Endothelial cell of umbilical vein (primary cell): ENCODE data around the gene ATP8A2. TPM values are rescaled to one million over a fixed set of nuclear protein-coding genes. Genes with fewer than 3 reads are reported as not detected.

Experiments used
- BruUV-seq: library from RNA; stranded (reverse); fragments of 400-500 nt; replicated peaks from 2 replicates; lab custom pipeline; 2021; lab: Mats Ljungman, UMichigan
- CTCF ChIA-PET: fragments of 300-600, 350-600 bp; sonication (Branson Sonifier 250); formaldehyde crosslinking; loops from one replicate; lab custom pipeline; 2021; ENCODE audit warnings: antibody characterized with exemption, inconsistent platforms; lab: Charles Lee
- POLR2A ChIA-PET: fragments of 300-600, 350-600 bp; sonication (Branson Sonifier 250); formaldehyde crosslinking; loops from one replicate; lab custom pipeline; 2021; ENCODE audit warnings: antibody characterized with exemption, inconsistent platforms; lab: Charles Lee
- DNase-seq: peaks from one replicate; pipeline ENCODE4 v3.0.0-alpha.2; 2011; ENCODE audit warnings: low read depth, low spot score
- FAIRE-seq: peaks from 2 replicates; lab custom pipeline; 2011; peaks lifted over from hg19 to GRCh38; lab: Jason Lieb, UNC
- H2AFZ ChIP-seq: 2 replicates; pipeline ENCODE4 v1.6.0; 2012; ENCODE audit warnings: low read depth, low read length, control low read depth, inconsistent platforms
- H3K27ac ChIP-seq: 2 replicates; pipeline ENCODE4 v1.5.1; 2011; ENCODE audit warnings: low read depth, mild to moderate bottlenecking, control low read depth, low read length, moderate library complexity; ENCODE audit not compliant: insufficient read depth
- H3K27me3 ChIP-seq, 2 experiments: 2 replicates each; pipeline versions ENCODE4 v1.6.0 to v1.6.1; 2011; ENCODE audit warnings: low read length in 2 of 2, mixed read lengths in 1 of 2; ENCODE audit not compliant: control insufficient read depth in 2 of 2, insufficient read depth in 2 of 2
- H3K36me3 ChIP-seq, 2 experiments: 2 replicates in 1 of 2; 3 replicates in 1 of 2; pipeline ENCODE4 v1.5.1; 2011; ENCODE audit warnings: low read length in 2 of 2, mild to moderate bottlenecking in 1 of 2, moderate library complexity in 1 of 2; ENCODE audit not compliant: control insufficient read depth in 2 of 2, insufficient read depth in 2 of 2; ENCODE audit errors: extremely low read depth in 1 of 2
- H3K4me1 ChIP-seq: 3 replicates; pipeline ENCODE4 v1.5.1; 2011; ENCODE audit warnings: mild to moderate bottlenecking, low read length; ENCODE audit not compliant: control insufficient read depth, insufficient read depth; ENCODE audit errors: extremely low read depth
- H3K4me2 ChIP-seq: 2 replicates; pipeline ENCODE4 v1.6.1; 2011; ENCODE audit warnings: low read length, control low read depth, mixed read lengths; ENCODE audit not compliant: insufficient read depth
- H3K4me3 ChIP-seq, 3 experiments: fragments of 200-600 bp in 1 of 3; sonication (generic), shearing (Covaris generic) in 1 of 3; replicated peaks in 1 of 3; 2 replicates each; pipeline ENCODE4 v1.5.1; 2011 to 2016; ENCODE audit warnings: control low read depth in 3 of 3, low read length in 3 of 3, mild to moderate bottlenecking in 2 of 3, inconsistent platforms in 1 of 3, low read depth in 1 of 3, moderate library complexity in 1 of 3; ENCODE audit not compliant: insufficient read depth in 1 of 3
- H3K79me2 ChIP-seq: 2 replicates; pipeline ENCODE4 v1.6.0; 2012; ENCODE audit warnings: low read length, inconsistent platforms; ENCODE audit not compliant: control insufficient read depth, insufficient read depth
- H3K9ac ChIP-seq: replicated peaks from 2 replicates; pipeline ENCODE3; 2011; ENCODE audit warnings: low read length, control low read depth; ENCODE audit not compliant: insufficient read depth; ENCODE audit errors: extremely low read depth
- H3K9me1 ChIP-seq: replicated peaks from 3 replicates; pipeline ENCODE4 v1.6.0; 2011; ENCODE audit warnings: mild to moderate bottlenecking, low read length; ENCODE audit not compliant: control insufficient read depth, insufficient read depth; ENCODE audit errors: extremely low read depth
- H3K9me3 ChIP-seq: replicated peaks from 2 replicates; pipeline ENCODE4 v1.5.1; 2012; ENCODE audit warnings: low read length, inconsistent platforms; ENCODE audit not compliant: control insufficient read depth, insufficient read depth
- H4K20me1 ChIP-seq: replicated peaks from 2 replicates; pipeline ENCODE3; 2011; ENCODE audit warnings: mild to moderate bottlenecking, low read length; ENCODE audit not compliant: control insufficient read depth, insufficient read depth; ENCODE audit errors: extremely low read depth
- EZH2 ChIP-seq: IDR thresholded peaks from 2 replicates; pipeline ENCODE4 v1.6.1; 2012; ENCODE audit warnings: borderline replicate concordance, low read depth, mild to moderate bottlenecking, moderate library complexity, low read length, inconsistent platforms; ENCODE audit not compliant: severe bottlenecking
- FOS ChIP-seq: IDR thresholded peaks from 2 replicates; pipeline ENCODE4 v1.6.1; 2011; ENCODE audit warnings: mild to moderate bottlenecking, low read length, moderate library complexity, borderline replicate concordance; ENCODE audit not compliant: insufficient read depth
- GATA2 ChIP-seq: IDR thresholded peaks from 2 replicates; pipeline ENCODE4 v1.7.0; 2011; ENCODE audit warnings: low read depth, mild to moderate bottlenecking, moderate library complexity, mixed read lengths, low read length; ENCODE audit not compliant: insufficient read length, insufficient read depth
- JUN ChIP-seq: IDR thresholded peaks from 2 replicates; pipeline ENCODE4 v1.6.1; 2011; ENCODE audit warnings: borderline replicate concordance, low read depth; ENCODE audit not compliant: insufficient read length, insufficient read depth
- MYC ChIP-seq: IDR thresholded peaks from one replicate; pipeline ENCODE4 v1.6.1; 2011; ENCODE audit warnings: mild to moderate bottlenecking, low read depth, low read length
- POLR2A ChIP-seq: IDR thresholded peaks from 2 replicates; pipeline ENCODE4 v1.6.1; 2012; ENCODE audit warnings: low read depth, mild to moderate bottlenecking, control low read depth, low read length
- POLR2AphosphoS5 ChIP-seq: IDR thresholded peaks from 2 replicates; pipeline ENCODE4 v1.6.1; 2012; ENCODE audit warnings: low read depth, mild to moderate bottlenecking, control low read depth, low read length, moderate library complexity; ENCODE audit not compliant: insufficient read depth
- dilution Hi-C: fragments of 300-500 bp; cut with MboI; formaldehyde crosslinking; loops from one replicate; pipeline ENCODE4 v1.15.0; 2019; ENCODE audit warnings: low sequenced_read_pairs; ENCODE audit not compliant: extremely low pct_ligation_motif_present
- intact Hi-C: fragments of 100-400 bp; cut with micrococcal nuclease; formaldehyde crosslinking; loops from one replicate; pipeline ENCODE4 v1.10.0; 2022
- polyA plus RNA-seq, 4 experiments: library from polyadenylated mRNA; depleted of rRNA in 3 of 4; stranded (reverse) in 3 of 4; unstranded in 1 of 4; fragments of >200 nt; gene quantifications; 2 replicates each; pipeline versions ENCODE4 v1.2.1 to v1.2.3, GENCODE V29; 2011 to 2012; ENCODE audit warnings: missing spikeins in 1 of 4
- total RNA-seq: library from RNA; stranded (reverse); gene quantifications from 2 replicates; pipeline ENCODE4 v1.2.3, GENCODE V29; 2021
- TF ChIP-seq, protein P1 (sequence below): IDR thresholded peaks from 2 replicates; pipeline ENCODE4 v1.6.1; 2011; ENCODE audit not compliant: insufficient read depth, insufficient read length
- TF ChIP-seq, protein P2 (sequence below), 2 donors: IDR thresholded peaks; 1 replicate in 1 of 2; 2 replicates in 1 of 2; pipeline ENCODE4 v1.5.1; 2011; ENCODE audit warnings: low read length in 2 of 2, mild to moderate bottlenecking in 2 of 2, moderate library complexity in 2 of 2, control low read depth in 1 of 2, inconsistent platforms in 1 of 2, low read depth in 1 of 2; ENCODE audit not compliant: insufficient read depth in 1 of 2; ENCODE audit errors: extremely low read depth in 1 of 2

ATP8A2 gene
- total and polyA plus RNA-seq, 2 donors (not counting 3 experiments of a cell fraction or from before 2014, with no cell fraction given) = 0.11 to 0.49 TPM

DNA sequence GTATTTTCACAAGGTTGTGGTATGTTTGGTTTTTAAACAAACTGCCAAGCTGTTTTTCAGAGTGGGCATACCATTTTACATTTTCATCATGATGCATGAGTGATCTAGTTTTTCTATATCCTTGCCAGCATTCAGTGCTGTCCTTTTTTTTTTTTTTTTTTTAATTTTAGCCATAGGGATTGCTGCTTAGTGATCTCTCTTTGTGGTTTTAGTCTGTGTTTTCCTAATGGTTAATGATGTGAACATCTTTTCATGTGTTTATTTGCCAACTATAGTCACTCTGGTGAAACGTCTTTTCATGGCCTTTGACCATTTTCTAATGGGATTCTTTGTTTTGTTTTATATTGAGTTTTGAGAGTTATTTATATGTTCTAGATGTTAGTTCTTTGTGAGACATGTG, 620.3 kb downstream of the ATP8A2 start:
- Histone ChIP-seq H4K20me1 (no peaks in the 10 kb centered on the region), H3K9me1 (no peaks in the 10 kb centered on the region), H3K4me2 (no peak overlapping the region), H3K9ac (no peak overlapping the region), H3K4me1 (no peaks in the 10 kb centered on the region), H3K9me3 (no peaks in the 10 kb centered on the region), H3K4me3 (no peak overlapping the region), H3K27me3 (no peaks in the 10 kb centered on the region), H2AFZ (no peak overlapping the region), H3K27ac (no peak overlapping the region), H3K36me3 (no peaks in the 10 kb centered on the region), H3K79me2 (no peaks in the 10 kb centered on the region)
- intact Hi-C loops = no loop called here
- no peak for FAIRE-seq
- DNase-seq = no peak
- no peak for TF ChIP-seq MYC
- TF ChIP-seq POLR2A = no peak
- TF ChIP-seq EZH2 = no peak
- no peak for TF ChIP-seq GATA2
- TF ChIP-seq POLR2AphosphoS5 = no peak
- TF ChIP-seq, protein P1, sequence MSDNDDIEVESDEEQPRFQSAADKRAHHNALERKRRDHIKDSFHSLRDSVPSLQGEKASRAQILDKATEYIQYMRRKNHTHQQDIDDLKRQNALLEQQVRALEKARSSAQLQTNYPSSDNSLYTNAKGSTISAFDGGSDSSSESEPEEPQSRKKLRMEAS = no peak
- TF ChIP-seq, protein P2, sequence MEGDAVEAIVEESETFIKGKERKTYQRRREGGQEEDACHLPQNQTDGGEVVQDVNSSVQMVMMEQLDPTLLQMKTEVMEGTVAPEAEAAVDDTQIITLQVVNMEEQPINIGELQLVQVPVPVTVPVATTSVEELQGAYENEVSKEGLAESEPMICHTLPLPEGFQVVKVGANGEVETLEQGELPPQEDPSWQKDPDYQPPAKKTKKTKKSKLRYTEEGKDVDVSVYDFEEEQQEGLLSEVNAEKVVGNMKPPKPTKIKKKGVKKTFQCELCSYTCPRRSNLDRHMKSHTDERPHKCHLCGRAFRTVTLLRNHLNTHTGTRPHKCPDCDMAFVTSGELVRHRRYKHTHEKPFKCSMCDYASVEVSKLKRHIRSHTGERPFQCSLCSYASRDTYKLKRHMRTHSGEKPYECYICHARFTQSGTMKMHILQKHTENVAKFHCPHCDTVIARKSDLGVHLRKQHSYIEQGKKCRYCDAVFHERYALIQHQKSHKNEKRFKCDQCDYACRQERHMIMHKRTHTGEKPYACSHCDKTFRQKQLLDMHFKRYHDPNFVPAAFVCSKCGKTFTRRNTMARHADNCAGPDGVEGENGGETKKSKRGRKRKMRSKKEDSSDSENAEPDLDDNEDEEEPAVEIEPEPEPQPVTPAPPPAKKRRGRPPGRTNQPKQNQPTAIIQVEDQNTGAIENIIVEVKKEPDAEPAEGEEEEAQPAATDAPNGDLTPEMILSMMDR (IDR thresholded peaks at IDR 0.05; ENCODE audit: extremely low read depth in 1 of 2, insufficient read depth in 1 of 2, low read depth in 1 of 2, low read length in 2 of 2) = no peak
- TF ChIP-seq FOS = no peak
- TF ChIP-seq JUN = no peak
- dilution Hi-C loops = no loop called here
- ChIA-PET CTCF (no interaction called here), POLR2A (no interaction called here)
- no TSS peak for BruUV-seq
